Kidney (tissue), 14 donors: ENCODE results near the gene RBP7. TPM values are rescaled to one million over a fixed set of nuclear protein-coding genes. Genes with fewer than 3 reads are reported as not detected.
"Not testable (repeated sequence)": the region's sequence is repeated elsewhere in the genome, so short reads cannot be mapped to it uniquely, and the experiment has no call there.

ENCODE experiments used
- DNase-seq, 5 donors: peaks; one replicate each; pipeline ENCODE4 v3.0.0-alpha.2; 2013 to 2020
- FAIRE-seq: peaks from 2 replicates; lab custom pipeline; 2012; peaks lifted over from hg19 to GRCh38; lab: Jason Lieb, UNC
- H3K27ac ChIP-seq, 2 donors: one replicate each; pipeline ENCODE4 v1.7.0; 2013; ENCODE audit warnings: low read depth in 2 of 2, low read length in 2 of 2, inconsistent platforms in 1 of 2
- H3K27me3 ChIP-seq: one replicate; pipeline ENCODE4 v1.7.1; 2013; ENCODE audit warnings: low read length, inconsistent platforms; ENCODE audit not compliant: control insufficient read depth, insufficient read depth
- H3K36me3 ChIP-seq, 3 donors: one replicate each; pipeline versions ENCODE4 v1.7.0 to v1.7.1; 2013; ENCODE audit warnings: low read length in 3 of 3, control low read depth in 1 of 3, inconsistent platforms in 1 of 3; ENCODE audit not compliant: insufficient read depth in 3 of 3, control insufficient read depth in 2 of 3
- H3K4me1 ChIP-seq, 3 donors: one replicate each; pipeline versions ENCODE4 v1.7.0 to v1.7.1; 2013; ENCODE audit warnings: low read length in 3 of 3, inconsistent platforms in 1 of 3, low read depth in 1 of 3; ENCODE audit not compliant: control insufficient read depth in 2 of 3, insufficient read depth in 2 of 3
- H3K4me3 ChIP-seq, 3 donors: one replicate each; pipeline versions ENCODE4 v1.7.0 to v1.8.1; 2013; ENCODE audit warnings: low read length in 3 of 3, control low read depth in 1 of 3, inconsistent platforms in 1 of 3
- H3K9ac ChIP-seq, 3 donors: one replicate each; pipeline versions ENCODE4 v1.7.0 to v1.7.1; 2013; ENCODE audit warnings: low read length in 3 of 3, control low read depth in 1 of 3, inconsistent platforms in 1 of 3
- H3K9me3 ChIP-seq, 3 donors: one replicate each; pipeline versions ENCODE4 v1.7.0 to v1.7.1; 2013; ENCODE audit warnings: low read length in 3 of 3, control low read depth in 1 of 3, inconsistent platforms in 1 of 3; ENCODE audit not compliant: control insufficient read depth in 2 of 3, insufficient read depth in 1 of 3
- intact Hi-C: fragments of 100-400 bp; cut with DNase I; formaldehyde crosslinking; loops from one replicate; pipeline ENCODE4 v1.11.1; 2022
- polyA plus RNA-seq: library from polyadenylated mRNA; stranded (reverse); fragments of 350-450 nt; fragmentation: Illumina TruSeq; extraction: RNeasy Lipid Tissue Mini Kit (QIAGEN cat#74804); gene quantifications from one replicate; pipeline ENCODE4 v1.2.3, GENCODE V29; 2014; ENCODE audit warnings: low read depth, low replicate concordance; ENCODE audit not compliant: insufficient read depth
- total RNA-seq: library from RNA; stranded (reverse); fragmentation: NEBNext Ultra II Directional; extraction: Animal tissue kit (Norgen Biotek cat#: 25700); gene quantifications from one replicate; pipeline ENCODE4 v1.2.1, GENCODE V29; 2021
- TF ChIP-seq, protein P1 (sequence below): IDR thresholded peaks from 3 replicates; pipeline ENCODE4 v1.5.1; 2012; ENCODE audit warnings: mild to moderate bottlenecking, moderate library complexity, borderline replicate concordance; ENCODE audit not compliant: insufficient read depth; ENCODE audit errors: extremely low read depth
- donor health status: control.
- donor health status: control.
- donor health status: control.
- donor health status: control.
- donor health status: control.
- donor health status: DM: yes; HTN: yes; CAD: no.
- donor health status: Normal renal cell carcinoma (clear cell type).

The RBP7 gene
- total and polyA plus RNA-seq, 2 donors from 2014 or later: 21.2 to 49.3 TPM

GRCh38 chr1:10001016-10001665, 4.1 kb downstream of the RBP7 start:
- Histone ChIP-seq H3K9ac (no peak overlapping the region), H3K4me1 (no peaks in the 10 kb centered on the region), H3K36me3 (no peaks in the 10 kb centered on the region), H3K4me3 (no peak overlapping the region), H3K27me3 (peaks cover 5% of the 10 kb centered on the region), H3K27ac (no peak overlapping the region), H3K9me3 (no peaks in the 10 kb centered on the region)
- intact Hi-C loops: no loop called here
- DNase-seq (no peak), FAIRE-seq (no peak)
- TF ChIP-seq, protein P1, sequence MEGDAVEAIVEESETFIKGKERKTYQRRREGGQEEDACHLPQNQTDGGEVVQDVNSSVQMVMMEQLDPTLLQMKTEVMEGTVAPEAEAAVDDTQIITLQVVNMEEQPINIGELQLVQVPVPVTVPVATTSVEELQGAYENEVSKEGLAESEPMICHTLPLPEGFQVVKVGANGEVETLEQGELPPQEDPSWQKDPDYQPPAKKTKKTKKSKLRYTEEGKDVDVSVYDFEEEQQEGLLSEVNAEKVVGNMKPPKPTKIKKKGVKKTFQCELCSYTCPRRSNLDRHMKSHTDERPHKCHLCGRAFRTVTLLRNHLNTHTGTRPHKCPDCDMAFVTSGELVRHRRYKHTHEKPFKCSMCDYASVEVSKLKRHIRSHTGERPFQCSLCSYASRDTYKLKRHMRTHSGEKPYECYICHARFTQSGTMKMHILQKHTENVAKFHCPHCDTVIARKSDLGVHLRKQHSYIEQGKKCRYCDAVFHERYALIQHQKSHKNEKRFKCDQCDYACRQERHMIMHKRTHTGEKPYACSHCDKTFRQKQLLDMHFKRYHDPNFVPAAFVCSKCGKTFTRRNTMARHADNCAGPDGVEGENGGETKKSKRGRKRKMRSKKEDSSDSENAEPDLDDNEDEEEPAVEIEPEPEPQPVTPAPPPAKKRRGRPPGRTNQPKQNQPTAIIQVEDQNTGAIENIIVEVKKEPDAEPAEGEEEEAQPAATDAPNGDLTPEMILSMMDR: no peak

DNA sequence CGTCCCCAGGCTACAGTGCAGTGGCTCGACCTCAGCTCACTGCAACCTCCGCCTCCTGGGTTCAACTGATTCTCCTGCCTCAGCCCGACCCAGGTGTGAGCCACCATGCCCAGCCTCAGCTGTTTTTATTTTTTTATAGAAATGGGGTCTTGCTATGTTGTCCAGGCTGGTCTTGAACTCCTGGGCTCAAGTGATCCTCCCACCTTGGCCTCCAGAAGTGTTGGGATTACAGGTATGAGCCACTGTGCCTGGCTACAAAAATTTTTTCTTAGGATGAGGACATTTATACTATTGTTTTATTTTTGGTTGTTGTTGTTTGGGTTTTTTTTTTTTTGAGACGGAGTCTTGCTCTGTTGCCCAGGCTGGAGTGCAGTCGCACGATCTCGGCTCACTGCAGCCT, 8.2 kb downstream of the RBP7 start:
- H3K9me3 ChIP-seq, H3K36me3 ChIP-seq, H3K27ac ChIP-seq, H3K27me3 ChIP-seq, H3K4me1 ChIP-seq, H3K9ac ChIP-seq, H3K4me3 ChIP-seq, FAIRE-seq, intact Hi-C loops: not testable (repeated sequence)
- peak in 1 of 5 donors; percentile 2 for DNase-seq

GRCh38 chr1:10007169-10007568, 10.1 kb downstream of the RBP7 start:
- Histone ChIP-seq H3K27me3 (no peaks in the 10 kb centered on the region), H3K4me1 (no peaks in the 10 kb centered on the region), H3K4me3 (no peak overlapping the region), H3K9ac (no peak overlapping the region), H3K9me3 (no peaks in the 10 kb centered on the region), H3K27ac (no peak overlapping the region), H3K36me3 (no peaks in the 10 kb centered on the region)
- DNase-seq: peak in 1 of 5 donors; percentile 36
- intact Hi-C loops: no loop called here
- no peak for FAIRE-seq
- TF ChIP-seq, protein P1: no peak

DNA sequence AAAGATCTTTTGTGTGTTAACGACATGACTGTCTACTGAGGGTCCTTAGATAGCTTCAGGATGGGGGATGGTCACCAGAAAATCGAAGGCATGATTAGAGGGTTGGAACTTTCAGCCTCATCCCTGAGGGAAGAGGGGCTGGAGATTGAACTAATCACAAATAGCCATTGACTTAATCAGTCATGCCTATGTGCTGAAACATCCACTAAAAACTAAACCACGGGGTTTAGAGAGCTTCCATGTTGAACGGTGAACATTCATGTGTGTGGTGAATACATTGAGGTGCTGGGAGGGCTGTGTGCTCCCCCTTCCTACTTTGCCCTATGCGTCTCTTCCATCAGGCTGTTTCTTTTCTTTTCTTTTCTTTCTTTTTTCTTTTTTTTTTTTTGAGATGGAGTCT, 17.0 kb downstream of the RBP7 start:
- no peak overlapping the region for H3K9ac ChIP-seq
- H3K4me3 ChIP-seq: no peak overlapping the region
- no peak for FAIRE-seq
- no peaks in the 10 kb centered on the region for H3K27me3 ChIP-seq
- intact Hi-C loops: no loop called here
- TF ChIP-seq, protein P1: no peak
- H3K36me3 ChIP-seq: no peaks in the 10 kb centered on the region
- peaks cover 0 to 2% (median 0%) of the 10 kb centered on the region in 3 donors for H3K4me1 ChIP-seq
- no peak overlapping the region for H3K27ac ChIP-seq
- no peaks in the 10 kb centered on the region for H3K9me3 ChIP-seq
- no peak for DNase-seq
